Measurements from ENCODE around the gene SLC4A7.
A peak's percentile ranks its signal among the peaks of the same experiment; 100 is the strongest.
"Not testable (repeated sequence)": the region's sequence is repeated elsewhere in the genome, so short reads cannot be mapped to it uniquely, and the experiment has no call there.

Gene SLC4A7

DNA sequence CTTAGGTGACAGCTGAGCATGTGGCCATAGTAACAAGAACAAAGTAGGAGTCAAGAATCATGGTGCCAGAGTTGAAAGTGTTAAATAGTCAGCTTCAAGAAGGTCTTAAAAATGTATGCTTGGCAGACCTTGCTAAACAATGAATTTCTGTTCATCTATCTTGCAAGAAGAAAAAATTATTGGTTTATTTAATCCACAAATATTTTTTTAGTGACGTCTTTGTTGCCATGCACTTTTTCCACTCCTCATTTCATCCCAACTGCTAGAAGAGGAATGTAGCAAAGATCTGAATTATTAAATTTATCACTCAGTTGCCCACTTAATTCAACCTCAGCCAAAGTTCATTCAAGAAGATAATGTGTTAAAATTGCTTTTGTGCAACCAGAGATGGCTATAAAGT lies 3.2 kb upstream of the SLC4A7 start:
- no peak for DNase-seq (ENCODE audit: low spot score)

- DNase-seq (ENCODE audit: low spot score): no peak
These were observed 2.2 kb upstream of the SLC4A7 start for GRCh38 chr3:27486336-27486735.

- DNase-seq (ENCODE audit: low spot score): no peak
These were observed 1.7 kb upstream of the SLC4A7 start for GRCh38 chr3:27485866-27486265.

DNA sequence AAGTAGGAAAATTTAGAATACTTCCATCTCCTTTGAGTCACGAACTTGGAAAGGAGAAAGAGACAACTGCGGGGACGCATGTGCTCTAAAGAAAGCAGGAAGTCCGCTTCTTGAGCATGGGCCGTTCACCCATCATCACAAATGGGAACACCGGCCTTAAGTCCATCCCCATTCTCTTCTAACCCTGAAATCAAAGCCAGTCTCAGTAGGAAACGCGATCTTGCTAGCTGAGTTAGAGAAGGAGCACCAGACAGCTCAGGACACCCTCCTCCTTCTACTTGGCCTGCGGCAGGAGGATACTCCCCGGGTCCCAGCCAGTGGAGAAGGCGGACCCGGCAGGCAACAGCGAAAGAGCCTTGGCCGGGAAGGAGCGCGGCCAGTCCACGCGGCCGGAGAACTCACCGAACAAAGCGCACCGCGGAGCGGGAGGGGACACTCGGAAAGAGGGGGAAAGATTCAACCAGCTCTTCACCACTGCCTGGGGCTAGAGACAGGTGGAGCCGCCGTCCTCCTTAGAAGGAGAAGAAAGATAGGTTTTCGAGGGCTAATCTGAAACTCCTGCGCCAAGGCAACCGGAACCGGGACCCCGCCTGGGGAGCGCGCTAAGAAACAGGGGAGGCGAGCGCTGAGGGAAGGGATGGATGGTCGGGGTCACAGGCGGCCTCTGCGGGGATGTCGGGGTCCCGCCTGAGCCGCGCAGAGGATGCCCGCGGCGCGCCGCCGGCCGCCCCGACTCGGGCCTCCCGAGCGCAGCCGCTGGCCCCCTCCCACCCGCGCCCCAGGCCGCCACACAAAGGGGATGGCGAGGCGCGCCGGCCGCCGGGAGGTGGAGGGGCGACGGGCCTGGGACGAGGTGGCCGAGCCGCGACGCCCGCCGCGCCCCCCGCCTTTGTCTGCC lies 818 bp downstream of the SLC4A7 start:
- DNase-seq (ENCODE audit: low spot score): peak; percentile 52

- DNase-seq (ENCODE audit: low spot score): no peak
These were observed 4.2 kb downstream of the SLC4A7 start for GRCh38 chr3:27479806-27480543.

GRCh38 chr3:27471923-27472550 lies 12.1 kb downstream of the SLC4A7 start:
- no peak for DNase-seq (ENCODE audit: low spot score)

- DNase-seq (ENCODE audit: low spot score): no peak
These were observed 15.8 kb downstream of the SLC4A7 start for GRCh38 chr3:27468283-27468886.

- DNase-seq (ENCODE audit: low spot score): peak; percentile 52
These were observed 16.6 kb downstream of the SLC4A7 start for GRCh38 chr3:27467545-27467944.

DNA sequence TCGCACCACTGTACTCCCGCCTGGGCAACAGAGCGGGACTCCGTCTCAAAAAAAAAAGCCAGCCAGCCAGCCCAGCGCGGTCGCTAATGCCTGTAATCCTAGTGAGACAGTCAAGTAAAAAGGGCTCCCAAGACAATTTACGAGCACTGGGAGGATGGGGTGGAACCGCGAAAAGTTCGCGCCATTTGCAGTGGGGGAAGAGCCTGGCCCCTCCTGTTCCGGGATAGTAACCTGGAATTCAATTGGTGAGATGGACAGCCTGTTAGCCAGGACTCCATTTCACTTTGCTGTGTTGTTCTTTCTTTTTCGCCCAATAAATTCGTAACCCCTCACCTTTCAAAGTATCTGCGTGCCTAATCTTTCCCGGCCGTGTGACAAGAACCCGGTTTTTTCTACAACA lies 19.5 kb downstream of the SLC4A7 start:
- DNase-seq (ENCODE audit: low spot score): no peak

GRCh38 chr3:27462228-27462627 lies 22.0 kb downstream of the SLC4A7 start:
- no peak for DNase-seq (ENCODE audit: low spot score)

GRCh38 chr3:27458929-27459328 lies 25.3 kb downstream of the SLC4A7 start:
- no peak for DNase-seq (ENCODE audit: low spot score)

DNA sequence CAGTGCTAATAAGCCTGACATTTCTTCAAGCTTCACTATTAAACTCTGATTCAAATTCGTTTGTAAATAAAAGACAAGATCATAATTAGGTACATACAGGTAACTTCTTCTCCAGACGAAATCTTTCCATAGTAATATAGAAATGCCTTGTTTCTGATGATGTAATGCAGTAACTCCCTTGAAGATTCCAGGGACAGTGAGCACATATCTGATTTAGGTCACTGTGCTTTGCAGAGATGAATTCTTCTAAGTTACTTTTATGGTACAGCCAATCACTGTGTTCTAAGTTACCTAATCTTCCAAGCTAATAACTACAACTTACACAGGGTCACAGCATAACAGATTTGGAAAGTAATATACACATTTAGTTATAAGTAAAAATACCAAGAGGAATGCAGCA lies 27.6 kb downstream of the SLC4A7 start:
- DNase-seq (ENCODE audit: low spot score): no peak

GRCh38 chr3:27454914-27455313 lies 29.3 kb downstream of the SLC4A7 start:
- peak; percentile 8 for DNase-seq (ENCODE audit: low spot score)

DNA sequence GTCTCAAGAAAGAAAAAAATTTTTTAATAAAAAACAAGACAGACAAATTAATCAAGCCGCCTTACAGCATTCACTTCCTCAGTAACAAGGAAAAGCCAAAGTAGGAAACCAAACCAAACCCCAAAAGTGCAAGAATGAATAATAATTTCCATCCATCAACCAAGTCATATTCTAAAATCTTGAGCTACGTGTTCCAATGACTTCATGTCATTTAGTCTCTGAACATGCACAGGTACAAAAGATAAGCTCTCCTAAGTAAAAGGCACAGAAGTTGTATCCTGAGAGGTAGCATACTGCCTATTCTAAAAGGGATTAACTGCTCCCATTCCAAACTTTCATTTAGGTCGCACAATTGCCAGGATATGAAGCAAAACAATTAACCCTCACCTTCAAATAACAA lies 29.7 kb downstream of the SLC4A7 start:
- no peak for DNase-seq (ENCODE audit: low spot score)

GRCh38 chr3:27452368-27453090 lies 31.7 kb downstream of the SLC4A7 start:
- DNase-seq (ENCODE audit: low spot score): no peak

DNA sequence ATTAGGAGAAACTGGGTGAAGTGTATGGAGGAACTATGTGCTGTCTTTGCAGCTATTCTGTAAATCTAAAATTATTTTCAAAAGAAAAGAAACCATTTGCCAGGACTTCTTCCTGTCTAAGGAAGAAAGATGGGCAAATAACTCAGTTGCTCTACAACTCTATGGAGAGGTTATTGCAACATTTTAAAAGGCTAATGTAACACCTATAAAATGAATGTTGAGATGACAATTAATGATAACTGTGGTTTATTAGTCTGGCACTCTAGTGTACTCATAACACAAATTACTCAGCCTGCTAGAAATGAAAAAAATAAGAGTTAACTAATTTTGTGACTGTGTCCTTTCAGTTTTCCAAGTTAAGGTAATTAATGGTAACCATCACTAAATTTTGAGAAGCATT lies 32.3 kb downstream of the SLC4A7 start:
- no peak for DNase-seq (ENCODE audit: low spot score)

- no peak for DNase-seq (ENCODE audit: low spot score)
These were observed 32.9 kb downstream of the SLC4A7 start for GRCh38 chr3:27451251-27451650.

DNA sequence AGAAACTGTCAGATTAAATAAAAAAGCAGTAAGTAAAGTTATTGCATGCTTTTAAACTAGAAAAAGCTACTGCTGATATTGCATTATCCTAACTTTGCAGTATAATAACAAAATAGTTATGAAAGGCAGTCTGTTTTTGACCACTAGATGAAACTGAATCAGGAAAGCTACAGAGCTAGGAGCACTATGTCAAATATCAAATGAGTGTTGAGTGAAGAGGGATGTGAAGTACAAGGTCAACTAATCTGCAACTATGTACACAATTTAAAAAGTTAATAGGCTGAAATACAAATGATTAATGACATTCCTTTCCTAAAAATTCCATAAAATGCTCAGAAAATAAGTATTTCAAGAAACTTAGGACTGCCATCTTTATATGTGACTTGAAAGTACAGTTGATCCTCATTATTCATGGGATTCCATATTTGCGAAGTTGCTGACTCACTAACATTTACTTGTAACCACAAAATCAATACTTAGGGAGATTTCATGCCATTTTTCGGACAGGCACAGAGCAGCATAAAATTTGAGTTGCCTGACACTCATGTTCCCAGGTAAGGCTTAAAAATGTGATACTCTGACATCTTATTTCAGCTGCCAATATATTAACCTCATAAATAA lies 34.5 kb downstream of the SLC4A7 start:
- DNase-seq (ENCODE audit: low spot score): no peak

DNA sequence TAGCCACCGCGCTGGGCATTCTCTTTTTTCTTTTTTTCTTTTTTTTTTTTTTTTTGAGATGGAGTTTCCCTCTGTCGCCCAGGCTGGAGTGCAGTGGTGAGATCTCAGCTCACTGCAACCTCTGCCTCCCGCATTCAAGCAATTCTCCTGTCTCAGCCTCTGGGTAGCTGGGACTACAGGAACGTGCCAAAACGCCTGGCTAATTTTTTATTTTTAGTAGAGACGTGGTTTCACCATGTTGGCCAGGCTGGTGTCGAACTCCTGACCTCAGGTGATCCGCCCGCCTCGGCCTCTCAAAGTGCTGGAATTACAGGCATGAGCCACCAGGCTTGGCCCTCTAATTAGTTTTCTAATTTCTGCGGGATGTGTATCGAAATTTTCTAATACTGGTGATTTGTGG lies 41.2 kb downstream of the SLC4A7 start:
- DNase-seq (ENCODE audit: low spot score): not testable (repeated sequence)

GRCh38 chr3:27438352-27438751 lies 45.8 kb downstream of the SLC4A7 start:
- DNase-seq (ENCODE audit: low spot score): not testable (repeated sequence)

- DNase-seq (ENCODE audit: low spot score): peak; percentile 89
These were observed 53.1 kb downstream of the SLC4A7 start for GRCh38 chr3:27431116-27431515.
